Measurements from ENCODE around the gene NTN1.

Gene NTN1

GRCh38 chr17:9230861-9231260 is 209.6 kb downstream of the NTN1 start:
- FAIRE-seq (no peak), DNase-seq (ENCODE audit: insufficient read length, low spot score) (no peak)
- TF ChIP-seq POLR2A (IDR thresholded peaks at IDR 0.05; ENCODE audit: low read depth, low read length) = no peak

- FAIRE-seq (no peak), DNase-seq (ENCODE audit: insufficient read length, low spot score) (no peak)
- TF ChIP-seq POLR2A (IDR thresholded peaks at IDR 0.05; ENCODE audit: low read depth, low read length) = no peak
Observed at GRCh38 chr17:9231449-9232154, 210.3 kb downstream of the NTN1 start.

- DNase-seq (ENCODE audit: insufficient read length, low spot score) (no peak), FAIRE-seq (no peak)
- TF ChIP-seq POLR2A (IDR thresholded peaks at IDR 0.05; ENCODE audit: low read depth, low read length) = no peak
Observed at GRCh38 chr17:9232155-9232475, 210.8 kb downstream of the NTN1 start.

- TF ChIP-seq POLR2A (IDR thresholded peaks at IDR 0.05; ENCODE audit: low read depth, low read length) = no peak
- FAIRE-seq (no peak), DNase-seq (ENCODE audit: insufficient read length, low spot score) (no peak)
Observed at GRCh38 chr17:9232591-9233270, 211.4 kb downstream of the NTN1 start.

DNA sequence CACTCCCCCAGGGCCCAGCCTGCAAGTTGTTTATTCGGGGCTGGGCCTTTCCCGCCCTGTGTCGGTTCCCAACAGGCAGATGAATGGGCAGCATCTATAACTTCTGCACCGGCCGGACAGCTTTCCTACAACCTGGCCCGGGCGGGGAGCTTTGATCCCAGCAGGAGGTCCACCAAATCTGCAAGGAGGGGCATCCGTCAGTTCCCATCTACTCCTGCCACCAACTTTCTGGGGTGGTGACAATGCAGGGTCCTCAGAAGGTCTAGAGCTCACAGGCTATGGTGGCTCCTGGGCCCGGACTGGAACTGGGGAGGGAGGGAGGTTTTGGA is 211.9 kb downstream of the NTN1 start:
- FAIRE-seq (no peak), DNase-seq (ENCODE audit: insufficient read length, low spot score) (no peak)
- TF ChIP-seq POLR2A (IDR thresholded peaks at IDR 0.05; ENCODE audit: low read depth, low read length) = no peak

- DNase-seq (ENCODE audit: insufficient read length, low spot score) (no peak), FAIRE-seq (no peak)
- TF ChIP-seq POLR2A (IDR thresholded peaks at IDR 0.05; ENCODE audit: low read depth, low read length) = no peak
Observed at GRCh38 chr17:9233761-9234160, 212.5 kb downstream of the NTN1 start.

DNA sequence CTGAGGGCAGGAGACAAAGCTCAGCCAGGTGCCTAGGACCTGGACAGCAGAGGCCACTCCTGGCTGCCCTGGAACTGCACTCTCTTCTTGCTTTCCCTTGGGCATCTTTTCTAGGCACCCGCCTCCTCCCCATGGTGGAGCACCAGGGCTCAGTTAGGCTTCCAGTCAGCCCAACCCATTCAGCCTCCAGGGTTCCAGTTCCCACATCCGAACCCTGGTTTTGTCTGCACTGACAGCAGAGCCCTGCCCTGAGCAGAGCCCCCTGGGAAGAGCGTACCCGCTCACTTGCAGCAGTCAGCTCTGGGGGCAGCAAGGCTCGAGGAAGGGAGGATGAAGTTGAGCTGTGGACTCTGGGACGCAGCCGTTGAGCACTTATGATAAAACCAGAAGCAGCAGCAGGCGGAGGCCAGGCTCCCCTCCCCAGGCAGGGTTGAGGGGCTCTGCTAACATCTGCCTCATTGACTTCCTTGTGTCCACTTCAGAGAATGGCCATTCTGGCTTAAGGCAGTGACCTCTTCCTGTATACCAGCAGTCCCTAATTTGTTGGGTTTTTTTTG is 213.2 kb downstream of the NTN1 start:
- no peak for DNase-seq (ENCODE audit: insufficient read length, low spot score)
- TF ChIP-seq POLR2A (IDR thresholded peaks at IDR 0.05; ENCODE audit: low read depth, low read length) = no peak
- no peak for FAIRE-seq

- TF ChIP-seq POLR2A (IDR thresholded peaks at IDR 0.05; ENCODE audit: low read depth, low read length) = no peak
- DNase-seq (ENCODE audit: insufficient read length, low spot score) (no peak), FAIRE-seq (no peak)
Observed at GRCh38 chr17:9235346-9235745, 214.0 kb downstream of the NTN1 start.

- TF ChIP-seq POLR2A (IDR thresholded peaks at IDR 0.05; ENCODE audit: low read depth, low read length) = no peak
- FAIRE-seq = no peak
- no peak for DNase-seq (ENCODE audit: insufficient read length, low spot score)
Observed at GRCh38 chr17:9236286-9237052, 215.2 kb downstream of the NTN1 start.

DNA sequence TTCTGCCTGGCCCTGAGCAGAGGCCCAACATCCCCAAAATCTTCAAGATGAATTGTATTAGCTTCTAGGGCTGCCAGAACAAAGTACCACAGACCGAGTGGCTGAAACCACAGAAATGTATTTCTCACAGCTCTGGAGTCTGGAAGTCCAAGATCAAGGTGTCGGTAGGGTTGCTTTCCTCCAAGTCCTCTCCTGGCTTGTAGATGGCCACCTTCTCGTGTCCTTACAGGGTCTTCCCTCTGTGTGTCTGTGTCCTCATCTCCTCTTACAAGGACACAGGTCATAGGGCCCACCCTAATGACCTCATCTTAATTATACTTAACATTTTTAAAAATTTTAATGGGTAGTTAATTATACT is 215.7 kb downstream of the NTN1 start:
- DNase-seq (ENCODE audit: insufficient read length, low spot score) (no peak), FAIRE-seq (no peak)
- TF ChIP-seq POLR2A (IDR thresholded peaks at IDR 0.05; ENCODE audit: low read depth, low read length) = no peak

DNA sequence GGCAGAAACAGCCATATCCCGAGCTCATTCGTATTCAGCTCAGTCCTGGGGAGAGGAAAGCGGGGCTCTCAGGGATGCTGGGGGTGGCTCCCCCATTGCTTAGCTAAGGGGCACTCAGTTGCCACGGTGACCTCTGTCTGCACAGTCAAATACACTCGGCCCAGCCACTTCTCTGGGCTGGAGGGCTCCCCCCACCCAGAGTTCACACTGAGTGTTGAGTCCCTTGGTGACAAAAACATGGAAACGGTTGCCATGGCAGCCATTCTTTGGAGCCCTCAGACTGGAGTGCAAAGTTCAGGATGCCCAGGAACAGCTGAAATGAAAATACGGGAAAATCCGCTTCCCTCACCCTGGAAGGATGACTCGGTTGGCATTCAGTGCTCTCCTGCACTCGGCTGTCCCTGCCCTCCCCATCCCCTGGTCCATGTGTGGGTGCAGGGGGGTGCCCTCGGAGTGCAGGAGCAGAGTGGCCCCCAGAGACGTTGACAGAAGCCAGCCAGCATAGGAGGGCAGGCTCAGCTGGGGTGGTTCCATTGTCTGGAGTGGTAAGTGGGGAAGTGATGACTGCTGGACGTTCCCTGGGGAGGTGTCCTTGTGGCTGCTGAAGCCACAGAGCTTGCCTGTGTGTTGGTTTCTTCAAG is 216.5 kb downstream of the NTN1 start:
- DNase-seq (ENCODE audit: insufficient read length, low spot score) (no peak), FAIRE-seq (no peak)
- no peak for TF ChIP-seq POLR2A (IDR thresholded peaks at IDR 0.05; ENCODE audit: low read depth, low read length)

- DNase-seq (ENCODE audit: insufficient read length, low spot score) = no peak
- TF ChIP-seq POLR2A (IDR thresholded peaks at IDR 0.05; ENCODE audit: low read depth, low read length) = no peak
- FAIRE-seq = no peak
Observed at GRCh38 chr17:9238340-9239245, 217.3 kb downstream of the NTN1 start.

DNA sequence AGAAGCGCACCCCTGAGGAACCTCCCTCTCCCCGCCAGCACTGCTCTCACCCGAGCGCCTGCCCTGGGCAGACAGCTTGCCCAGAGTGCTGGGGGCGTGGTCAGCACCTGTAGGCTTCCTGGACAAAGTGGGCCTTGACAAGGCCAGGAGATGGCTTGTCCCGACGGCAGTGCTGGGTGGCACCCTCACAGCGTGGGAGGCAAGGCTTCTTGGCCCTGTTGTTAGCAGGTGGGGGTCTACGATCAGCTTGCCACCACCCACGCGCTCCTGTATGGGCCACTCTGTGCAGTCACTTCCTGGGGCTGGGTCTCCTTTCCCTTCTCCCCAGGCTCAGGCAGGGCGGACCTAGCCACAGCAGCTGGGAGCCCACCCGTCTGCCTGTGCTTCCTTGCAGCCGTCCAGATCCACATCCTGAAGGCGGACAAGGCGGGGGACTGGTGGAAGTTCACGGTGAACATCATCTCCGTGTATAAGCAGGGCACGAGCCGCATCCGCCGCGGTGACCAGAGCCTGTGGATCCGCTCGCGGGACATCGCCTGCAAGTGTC is 218.0 kb downstream of the NTN1 start:
- FAIRE-seq (no peak), DNase-seq (ENCODE audit: insufficient read length, low spot score) (no peak)
- no peak for TF ChIP-seq POLR2A (IDR thresholded peaks at IDR 0.05; ENCODE audit: low read depth, low read length)
